GM18909 (cell line): ENCODE data around the gene IL1F10.

Source experiments
- ATAC-seq: cut with Tn5 transposase; IDR thresholded peaks from one replicate; pipeline ENCODE4 v1.9.1; 2021; ENCODE audit warnings: mild to moderate bottlenecking; ENCODE audit not compliant: unreplicated experiment, poor library complexity

The IL1F10 gene

DNA sequence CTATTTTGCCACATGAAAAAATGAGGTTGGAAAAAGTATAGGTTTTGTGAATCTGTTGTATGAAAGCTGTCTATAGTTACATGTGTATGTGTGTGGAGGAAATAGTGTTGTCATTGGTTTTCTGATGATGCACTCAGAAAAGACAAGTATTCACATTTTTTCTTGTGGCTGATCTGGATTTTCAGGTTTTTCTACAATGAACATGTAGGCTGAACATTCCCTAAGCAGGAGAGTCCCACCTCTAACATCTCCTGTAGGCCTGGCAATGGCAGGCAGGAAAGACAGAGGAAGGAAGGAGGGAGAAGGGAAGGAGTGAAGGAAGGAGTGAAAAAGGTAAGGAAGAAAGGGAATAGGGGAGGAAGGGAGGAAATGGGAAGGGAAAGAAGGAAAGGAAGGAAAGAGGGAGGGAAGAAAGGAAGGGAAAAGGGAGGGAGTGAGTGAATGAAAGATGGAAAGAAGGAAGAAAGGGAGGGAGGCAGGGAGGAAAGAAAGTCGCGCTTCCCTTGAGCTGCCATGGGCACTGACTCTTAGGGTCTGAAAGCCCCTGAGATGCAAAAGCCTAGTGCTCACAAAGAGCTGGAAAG is 9.3 kb upstream of the IL1F10 start:
- no peak for ATAC-seq

DNA sequence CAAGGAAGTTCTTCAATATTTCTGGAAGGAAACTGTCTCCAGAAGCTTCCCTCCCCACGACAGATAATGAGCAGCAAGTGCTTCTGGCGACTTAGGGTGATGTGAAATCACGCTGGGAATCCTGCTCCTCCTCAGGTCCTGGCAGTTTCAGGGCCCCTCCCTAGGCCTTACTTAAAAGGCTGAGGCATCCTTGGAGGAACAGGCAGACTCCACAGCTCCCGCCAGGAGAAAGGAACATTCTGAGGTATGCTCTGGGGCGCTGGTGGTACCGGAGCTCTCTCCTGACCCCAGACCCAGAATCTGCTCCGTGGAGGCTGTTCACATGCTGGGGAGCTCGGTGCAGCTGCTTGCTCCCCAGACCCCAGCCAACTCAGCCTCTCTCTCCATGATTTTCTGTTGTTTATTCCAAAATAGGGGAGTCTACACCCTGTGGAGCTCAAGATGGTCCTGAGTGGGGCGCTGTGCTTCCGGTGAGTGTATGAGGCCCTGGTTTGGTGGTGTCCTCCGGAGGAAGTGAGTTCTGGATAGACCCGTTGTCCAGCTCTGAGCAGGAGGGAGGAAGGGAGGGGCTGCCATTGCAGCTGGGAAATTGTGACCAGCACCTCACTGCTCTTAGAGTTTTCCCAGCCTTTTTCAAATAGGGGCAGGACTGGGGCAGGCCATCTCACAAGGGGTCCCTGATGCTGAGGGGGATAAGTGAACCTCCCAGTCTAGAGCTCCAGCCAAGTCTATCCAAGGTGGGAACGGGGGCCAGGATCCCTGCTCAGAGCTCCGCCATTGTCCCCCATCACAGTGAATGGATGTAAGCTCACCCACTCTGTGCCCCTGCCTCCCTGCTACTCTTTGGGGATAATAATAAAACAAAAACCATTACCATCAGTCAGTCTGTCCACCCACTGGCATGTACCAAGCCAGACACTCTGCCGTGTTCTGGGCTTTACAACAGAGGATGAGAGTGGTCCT is 8.5 kb upstream of the IL1F10 start, which contains the start of gene IL36RN:
IL36RN (plus strand) TSS at position 201 of the 963 bp plus-strand sequence; CDS start at position 442, 241 bp downstream.
- no peak for ATAC-seq

DNA sequence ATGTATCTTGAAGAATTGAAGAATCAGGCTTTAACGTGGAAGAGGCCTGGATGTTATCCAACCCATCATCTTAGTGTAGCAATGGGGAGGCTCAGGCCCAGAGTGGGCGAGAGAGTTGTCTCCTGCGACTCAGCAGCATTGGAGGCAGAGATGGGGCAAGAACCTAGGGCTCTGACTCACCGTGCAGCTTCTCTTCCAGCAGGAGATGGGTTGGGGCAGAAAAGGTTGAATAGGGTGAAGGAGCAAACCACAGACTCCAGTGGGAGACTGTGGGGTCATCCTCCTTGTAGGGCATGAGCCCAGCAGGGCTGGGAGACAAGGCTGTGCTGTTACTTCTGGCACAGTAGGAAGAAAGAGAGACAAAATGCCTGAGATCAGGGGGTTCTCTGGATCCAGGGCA is 7.4 kb upstream of the IL1F10 start:
- ATAC-seq = no peak

DNA sequence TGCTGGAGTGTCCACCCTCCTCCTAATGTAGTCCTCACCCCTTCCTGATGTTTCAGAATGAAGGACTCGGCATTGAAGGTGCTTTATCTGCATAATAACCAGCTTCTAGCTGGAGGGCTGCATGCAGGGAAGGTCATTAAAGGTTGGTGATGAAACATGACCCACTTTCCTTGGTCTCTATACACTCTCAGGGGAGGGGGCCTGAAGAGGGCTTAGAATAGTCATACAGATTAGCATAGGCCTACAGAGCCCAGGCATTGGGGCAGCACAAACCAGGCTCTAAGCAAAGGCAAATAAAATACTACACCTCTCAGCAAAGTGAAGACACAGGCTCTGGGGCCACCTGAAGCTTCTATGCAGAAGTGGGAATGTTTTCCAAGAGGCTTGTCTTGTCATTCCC is 7.0 kb upstream of the IL1F10 start:
- no peak for ATAC-seq

DNA sequence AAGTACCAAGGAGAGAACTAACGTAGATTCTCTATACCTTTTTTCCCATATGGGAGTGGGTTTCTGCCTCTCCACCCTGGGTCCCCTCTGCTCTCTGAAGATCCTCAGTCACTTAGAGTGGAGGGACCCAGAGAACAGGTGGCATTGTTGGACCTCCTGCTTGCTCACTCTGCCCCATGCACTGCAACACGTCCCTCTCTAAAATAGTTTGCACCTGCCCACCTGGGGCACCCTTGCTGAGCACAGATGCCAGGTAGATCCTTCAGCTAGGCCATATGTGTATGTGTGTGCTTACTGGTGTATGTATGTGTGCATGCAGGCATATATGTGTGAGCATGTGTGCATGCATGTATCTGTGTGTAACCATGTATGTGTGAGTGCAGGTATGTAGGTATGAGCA is 6.5 kb upstream of the IL1F10 start:
- no peak for ATAC-seq

DNA sequence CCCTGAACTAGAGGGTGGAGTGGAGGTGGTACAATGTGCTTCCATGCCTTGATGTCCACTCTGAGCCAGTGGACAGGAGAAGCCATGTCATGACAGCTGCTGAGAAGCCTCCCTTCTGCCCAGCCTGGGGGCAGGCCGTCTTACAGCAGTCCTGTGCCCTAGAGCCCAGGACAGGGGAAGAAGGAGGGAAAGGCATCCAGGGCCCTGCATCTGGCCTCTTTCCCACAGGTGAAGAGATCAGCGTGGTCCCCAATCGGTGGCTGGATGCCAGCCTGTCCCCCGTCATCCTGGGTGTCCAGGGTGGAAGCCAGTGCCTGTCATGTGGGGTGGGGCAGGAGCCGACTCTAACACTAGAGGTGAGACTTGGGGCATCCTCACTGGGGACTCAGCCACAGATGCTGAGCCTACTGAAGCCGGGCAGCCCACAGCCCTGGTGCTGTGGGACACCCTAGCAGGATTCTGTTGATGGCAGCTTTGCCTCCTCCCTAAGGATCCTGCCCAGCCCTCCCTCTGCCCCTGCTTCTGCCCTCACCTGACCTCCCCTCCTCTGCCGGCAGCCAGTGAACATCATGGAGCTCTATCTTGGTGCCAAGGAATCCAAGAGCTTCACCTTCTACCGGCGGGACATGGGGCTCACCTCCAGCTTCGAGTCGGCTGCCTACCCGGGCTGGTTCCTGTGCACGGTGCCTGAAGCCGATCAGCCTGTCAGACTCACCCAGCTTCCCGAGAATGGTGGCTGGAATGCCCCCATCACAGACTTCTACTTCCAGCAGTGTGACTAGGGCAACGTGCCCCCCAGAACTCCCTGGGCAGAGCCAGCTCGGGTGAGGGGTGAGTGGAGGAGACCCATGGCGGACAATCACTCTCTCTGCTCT is 5.6 kb upstream of the IL1F10 start:
- ATAC-seq = no peak

DNA sequence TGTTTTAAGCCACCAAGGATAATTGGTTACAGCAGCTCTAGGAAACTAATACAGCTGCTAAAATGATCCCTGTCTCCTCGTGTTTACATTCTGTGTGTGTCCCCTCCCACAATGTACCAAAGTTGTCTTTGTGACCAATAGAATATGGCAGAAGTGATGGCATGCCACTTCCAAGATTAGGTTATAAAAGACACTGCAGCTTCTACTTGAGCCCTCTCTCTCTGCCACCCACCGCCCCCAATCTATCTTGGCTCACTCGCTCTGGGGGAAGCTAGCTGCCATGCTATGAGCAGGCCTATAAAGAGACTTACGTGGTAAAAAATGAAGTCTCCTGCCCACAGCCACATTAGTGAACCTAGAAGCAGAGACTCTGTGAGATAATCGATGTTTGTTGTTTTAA is 3.5 kb upstream of the IL1F10 start:
- no peak for ATAC-seq

DNA sequence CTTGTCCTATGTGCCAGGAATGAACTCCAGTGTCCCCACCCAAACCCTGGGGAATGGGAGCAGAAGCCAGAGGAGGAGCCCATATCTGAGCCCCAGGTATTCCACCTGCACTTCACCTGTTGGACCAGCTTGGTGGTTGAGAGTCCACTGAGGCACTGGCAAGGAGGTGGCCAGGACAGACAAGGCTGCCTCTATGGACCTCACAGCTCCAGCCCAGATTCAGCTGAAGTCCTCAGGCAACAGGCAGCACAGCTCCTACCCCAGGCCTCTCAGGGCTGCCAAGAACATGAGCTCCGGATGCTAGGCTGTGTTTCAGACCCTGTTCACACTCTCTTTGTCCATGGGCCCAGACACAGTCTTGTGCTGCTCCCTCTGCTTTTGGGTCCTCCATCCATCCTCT is 2.9 kb upstream of the IL1F10 start:
- ATAC-seq = no peak

DNA sequence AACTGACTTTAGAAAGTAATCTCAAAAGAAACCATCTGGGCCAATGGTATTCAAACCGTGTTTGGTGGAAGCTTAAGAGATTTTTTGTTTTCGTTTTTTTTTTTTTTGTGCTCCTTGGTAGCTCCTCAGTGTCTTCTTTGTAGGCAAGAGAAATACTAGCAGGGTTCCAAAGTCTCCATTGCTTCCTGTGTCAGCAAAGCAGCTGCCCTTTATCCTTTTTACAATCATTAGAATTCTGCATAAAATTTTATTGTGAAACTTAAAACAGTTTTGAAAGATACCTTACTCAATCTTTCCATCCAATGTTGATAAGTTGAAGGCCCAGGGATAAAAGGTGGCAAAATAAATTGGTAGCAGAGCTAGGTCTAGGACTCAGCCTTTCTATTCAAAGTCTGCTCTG is 479 bp downstream of the IL1F10 start:
- no peak for ATAC-seq

DNA sequence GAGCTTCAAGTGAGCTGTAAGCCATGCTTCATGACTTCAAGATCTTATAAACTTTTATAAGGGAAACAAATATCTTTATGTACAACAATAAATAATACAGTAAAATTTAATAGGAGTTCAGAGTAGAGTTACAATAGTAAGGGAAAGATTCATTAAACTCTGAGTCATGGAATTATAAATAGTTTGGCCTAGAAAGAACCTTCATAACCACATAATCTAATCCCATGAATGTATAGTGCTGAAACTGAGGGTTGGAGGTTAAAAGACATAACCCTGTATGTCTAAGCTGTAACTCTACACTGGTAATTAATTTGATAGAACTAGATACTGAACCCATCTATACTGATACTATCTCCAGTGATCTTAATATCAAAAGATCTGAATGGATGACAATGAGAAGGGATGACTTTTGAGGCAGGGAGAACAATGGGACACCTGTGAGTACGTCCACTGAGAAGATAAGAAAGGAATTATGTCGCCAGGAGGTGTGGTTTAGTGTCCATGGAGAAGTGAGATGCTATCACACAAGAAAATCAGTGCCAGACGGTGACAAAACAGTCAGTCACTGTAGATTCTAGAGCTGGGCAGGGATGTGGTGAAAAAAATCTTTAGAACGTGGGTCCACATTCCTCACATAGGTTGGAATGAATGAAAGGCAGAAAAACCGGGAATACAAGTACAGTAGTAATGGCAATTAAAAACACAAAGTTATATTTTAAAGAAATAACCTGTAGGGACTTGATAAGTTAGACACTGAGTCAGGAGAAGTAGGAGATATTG is 1.1 kb downstream of the IL1F10 start:
- ATAC-seq = no peak

DNA sequence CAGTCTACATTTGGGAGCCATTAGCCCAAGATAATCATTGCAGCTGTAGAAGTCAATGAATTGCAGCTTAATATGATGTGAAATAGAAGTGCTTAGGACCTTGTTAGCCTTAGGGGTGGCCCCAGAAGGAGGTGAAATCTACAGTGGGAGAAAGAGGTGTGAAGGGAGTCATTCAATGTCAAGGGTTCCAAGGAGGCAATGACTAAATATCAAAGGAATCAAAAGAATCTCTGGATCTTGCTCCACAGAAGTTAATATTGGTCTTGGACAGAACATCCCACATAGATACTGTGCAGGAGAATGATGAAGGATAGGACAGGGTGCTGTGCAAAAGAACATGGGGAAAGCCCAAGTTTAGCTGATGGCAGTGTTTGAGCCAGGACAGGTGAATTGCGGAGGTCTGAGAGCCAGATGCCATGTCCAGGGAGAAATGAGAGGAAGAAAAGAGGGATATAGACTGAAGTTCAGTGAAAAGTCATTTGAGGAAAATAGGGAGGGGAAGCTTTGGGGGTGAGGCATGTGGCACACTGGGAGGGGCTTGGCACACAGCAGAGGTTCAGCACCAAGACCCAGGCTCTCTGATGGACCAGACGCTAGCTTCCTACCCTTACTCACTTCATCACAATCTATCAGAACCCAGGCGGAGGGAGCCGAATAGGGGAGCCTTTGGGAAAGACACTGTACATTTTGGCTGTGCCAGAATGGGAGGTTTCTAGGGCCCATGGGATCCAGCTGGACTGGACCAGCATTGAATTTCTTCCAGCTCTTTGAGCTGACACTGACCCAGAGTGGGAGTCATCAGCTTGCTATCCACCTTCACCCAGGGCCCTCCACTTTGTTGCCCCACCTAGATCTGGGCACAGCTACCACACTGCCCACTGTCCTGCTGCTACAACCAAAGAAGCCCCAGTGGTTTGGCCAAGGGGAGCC is 2.2 kb downstream of the IL1F10 start:
- no peak for ATAC-seq

DNA sequence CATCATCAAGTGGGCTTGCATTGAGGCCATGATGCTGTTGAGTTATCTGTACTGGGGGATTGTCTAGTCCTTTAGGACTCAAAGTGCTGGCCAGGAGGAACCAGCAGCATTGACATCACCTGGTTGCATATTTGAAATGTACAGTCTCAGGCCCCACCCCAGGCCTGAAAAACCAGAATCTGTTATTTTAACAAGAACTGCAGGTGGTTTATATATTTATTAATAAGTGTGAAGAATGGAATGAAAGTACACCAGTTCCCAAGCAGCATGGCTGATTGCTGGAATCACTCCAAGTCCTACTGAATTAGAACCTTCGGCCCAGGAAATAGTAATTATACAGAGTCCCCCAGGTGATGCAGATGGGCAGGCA is 2.8 kb downstream of the IL1F10 start:
- no peak for ATAC-seq

DNA sequence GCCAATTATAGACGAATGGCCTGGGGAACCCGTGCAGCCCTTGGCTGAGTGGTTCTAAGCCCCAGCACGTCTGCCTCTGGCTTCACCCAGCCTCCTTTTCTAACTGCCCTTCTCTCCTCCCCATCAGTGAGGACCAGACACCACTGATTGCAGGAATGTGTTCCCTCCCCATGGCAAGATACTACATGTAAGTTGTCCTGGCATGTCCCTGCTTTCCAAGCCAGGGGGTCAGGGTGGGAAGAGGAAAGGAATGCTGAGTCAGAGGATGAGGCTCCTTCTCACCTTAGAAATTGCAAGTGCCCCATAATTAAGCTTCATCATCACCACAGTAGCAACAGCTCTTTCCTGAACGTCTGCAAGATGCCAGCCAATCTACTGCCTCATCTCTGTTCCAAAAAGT is 4.8 kb downstream of the IL1F10 start:
- no peak for ATAC-seq

DNA sequence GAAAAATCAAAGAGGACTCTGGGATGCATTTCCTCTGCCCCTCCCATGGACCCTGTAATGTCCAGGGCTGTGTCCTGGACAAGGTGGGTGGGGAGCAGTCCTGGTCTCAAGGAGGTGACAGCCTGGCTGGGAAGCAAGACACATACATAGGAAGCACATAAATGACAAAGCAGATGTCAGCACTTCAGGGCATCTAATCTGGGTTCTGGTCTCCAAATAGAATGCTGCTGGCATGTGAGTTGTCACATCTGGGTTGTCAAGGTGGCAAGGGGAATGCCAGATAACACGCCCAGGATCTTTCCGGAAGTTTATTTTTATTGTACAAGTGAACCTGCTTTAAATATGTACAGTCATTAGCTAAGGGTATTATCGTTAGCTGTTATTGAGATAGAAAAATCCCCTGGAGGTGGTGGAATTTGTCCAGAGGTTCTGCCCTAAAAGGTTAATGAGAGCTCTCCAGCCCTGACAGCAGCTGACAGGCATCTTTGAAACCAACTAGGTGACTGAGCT is 5.6 kb downstream of the IL1F10 start:
- ATAC-seq = no peak

DNA sequence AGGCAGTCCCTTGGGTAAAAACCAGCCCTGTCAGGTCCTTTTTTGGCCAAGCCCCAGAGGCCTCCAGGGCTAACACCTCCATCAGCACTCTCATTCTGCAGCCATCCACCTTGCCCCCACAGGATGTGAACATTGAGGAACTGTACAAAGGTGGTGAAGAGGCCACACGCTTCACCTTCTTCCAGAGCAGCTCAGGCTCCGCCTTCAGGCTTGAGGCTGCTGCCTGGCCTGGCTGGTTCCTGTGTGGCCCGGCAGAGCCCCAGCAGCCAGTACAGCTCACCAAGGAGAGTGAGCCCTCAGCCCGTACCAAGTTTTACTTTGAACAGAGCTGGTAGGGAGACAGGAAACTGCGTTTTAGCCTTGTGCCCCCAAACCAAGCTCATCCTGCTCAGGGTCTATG is 7.3 kb downstream of the IL1F10 start:
- ATAC-seq = no peak

DNA sequence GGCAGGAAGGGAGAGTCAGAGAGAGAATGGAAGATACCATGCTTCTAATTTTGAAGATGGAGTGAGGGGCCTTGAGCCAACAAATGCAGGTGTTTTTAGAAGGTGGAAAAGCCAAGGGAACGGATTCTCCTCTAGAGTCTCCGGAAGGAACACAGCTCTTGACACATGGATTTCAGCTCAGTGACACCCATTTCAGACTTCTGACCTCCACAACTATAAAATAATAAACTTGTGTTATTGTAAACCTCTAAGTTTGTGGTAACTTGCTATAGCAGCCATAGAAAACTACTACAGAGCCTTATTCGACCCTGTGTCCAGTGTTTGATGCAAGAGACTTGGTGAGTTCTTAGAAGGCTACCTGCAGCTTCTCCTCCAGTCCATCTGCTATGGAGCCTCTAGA is 7.8 kb downstream of the IL1F10 start:
- no peak for ATAC-seq

DNA sequence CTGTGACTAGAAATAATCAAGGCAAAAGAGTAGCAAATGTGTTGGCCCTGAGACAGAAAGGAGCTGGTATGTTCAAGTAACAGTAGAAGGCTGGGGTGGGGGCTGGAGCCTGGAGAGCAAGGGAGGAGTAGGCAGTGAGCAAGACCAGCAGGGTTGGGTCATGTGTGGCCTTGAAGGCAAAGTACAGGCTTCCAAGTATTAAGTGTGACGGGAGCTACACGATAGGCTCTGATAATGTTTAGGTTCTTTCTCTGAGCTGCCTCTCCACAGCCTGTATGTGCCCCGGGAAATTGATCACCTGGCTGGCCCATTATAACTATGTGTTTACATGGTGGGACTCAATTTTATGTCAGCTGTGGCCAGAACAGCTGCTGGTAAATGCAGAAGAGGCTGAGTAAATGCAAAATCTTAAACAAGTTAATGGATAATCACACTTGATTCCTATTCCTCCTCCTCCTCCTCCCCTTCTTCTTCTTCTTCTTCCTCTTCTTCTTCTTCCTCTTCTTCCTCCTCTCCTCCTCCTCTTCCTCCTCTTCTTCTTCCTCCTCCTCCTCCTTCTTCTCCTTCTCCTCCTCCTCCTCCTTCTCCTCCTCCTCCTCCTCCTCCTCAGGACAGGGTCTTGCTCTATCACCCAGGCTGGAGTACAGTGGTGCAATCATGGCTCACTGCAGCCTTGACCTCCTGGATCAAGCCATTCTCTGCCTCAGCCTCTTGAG is 9.3 kb downstream of the IL1F10 start:
- ATAC-seq = no peak

DNA sequence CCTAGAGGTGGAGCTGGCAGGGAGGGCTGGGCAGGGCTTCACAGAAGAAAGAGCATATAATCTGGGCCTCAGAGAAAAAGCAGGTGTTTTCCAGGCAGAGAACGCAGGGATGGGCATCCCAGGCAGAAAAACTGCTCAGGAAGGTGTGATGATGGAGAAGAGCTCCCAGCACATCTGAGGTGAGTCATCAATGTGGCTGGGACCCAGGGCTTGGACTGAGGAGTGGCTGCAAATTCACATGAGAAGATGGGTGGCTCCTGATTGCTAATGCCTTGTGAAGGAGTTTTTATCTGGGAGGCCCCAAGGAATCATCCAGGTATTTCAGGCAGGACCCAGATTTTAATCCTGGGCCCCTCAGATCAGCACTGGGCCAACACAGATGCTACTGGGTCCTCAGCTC is 10.2 kb downstream of the IL1F10 start:
- no peak for ATAC-seq
